Suprapubic skin (tissue), 4 donors: ENCODE measurements around the gene CLPX. TPM values are rescaled to one million over a fixed set of nuclear protein-coding genes. Genes with fewer than 3 reads are reported as not detected.

ENCODE experiments used
- DNase-seq, 2 donors: peaks; one replicate each; pipeline ENCODE4 v3.0.0-alpha.2; 2019; ENCODE audit warnings: low spot score in 2 of 2
- H3K27ac ChIP-seq: fragments of 200-600 bp; sonication (generic); one replicate; pipeline ENCODE4 v1.5.1; 2019
- H3K27me3 ChIP-seq: fragments of 200-600 bp; sonication (generic); one replicate; pipeline ENCODE4 v1.5.1; 2019
- H3K36me3 ChIP-seq: fragments of 200-600 bp; sonication (generic); one replicate; pipeline ENCODE4 v1.5.1; 2019
- H3K4me1 ChIP-seq: fragments of 200-600 bp; sonication (generic); one replicate; pipeline ENCODE4 v1.5.1; 2019
- H3K4me3 ChIP-seq: fragments of 200-600 bp; sonication (generic); one replicate; pipeline ENCODE4 v1.5.1; 2019; ENCODE audit warnings: mild to moderate bottlenecking
- H3K9me3 ChIP-seq: fragments of 200-600 bp; sonication (generic); one replicate; pipeline ENCODE4 v1.5.1; 2019
- EP300 ChIP-seq: sonication (generic); formaldehyde crosslinking; IDR thresholded peaks from one replicate; pipeline ENCODE4 v1.6.1; 2017; ENCODE audit warnings: antibody characterized with exemption
- POLR2A ChIP-seq, 2 donors: fragments of 450-650 bp; IDR thresholded peaks; one replicate each; pipeline ENCODE4 v1.6.1; 2017; ENCODE audit warnings: antibody characterized with exemption in 2 of 2, mild to moderate bottlenecking in 2 of 2, moderate library complexity in 2 of 2
- POLR2AphosphoS5 ChIP-seq, 3 donors: sonication (generic); formaldehyde crosslinking; IDR thresholded peaks; one replicate each; pipeline ENCODE4 v1.6.1; 2017; ENCODE audit warnings: antibody characterized with exemption in 3 of 3
- WGBS: methylation state at CpG from one replicate; pipeline ENCODE4 v1.1.5; 2018; 5-methylcytosine and 5-hydroxymethylcytosine counted together
- total RNA-seq, 4 donors: library from RNA; depleted of rRNA; stranded (reverse); fragments of >200 nt; gene quantifications; one replicate each; pipeline ENCODE4 v1.1.0, GENCODE V29; 2016
- TF ChIP-seq, protein P1 (sequence below), 2 donors: fragments of 200-600 bp in 1 of 2; fragments of 450-650 bp in 1 of 2; sonication (generic) in 1 of 2; IDR thresholded peaks; one replicate each; pipeline ENCODE4 v1.5.1; 2016 to 2019; ENCODE audit warnings: antibody characterized with exemption in 2 of 2, mild to moderate bottlenecking in 1 of 2, moderate library complexity in 1 of 2

Gene CLPX
- total RNA-seq, 4 donors from 2014 or later: 45.5 to 103 (median 58.3) TPM

DNA sequence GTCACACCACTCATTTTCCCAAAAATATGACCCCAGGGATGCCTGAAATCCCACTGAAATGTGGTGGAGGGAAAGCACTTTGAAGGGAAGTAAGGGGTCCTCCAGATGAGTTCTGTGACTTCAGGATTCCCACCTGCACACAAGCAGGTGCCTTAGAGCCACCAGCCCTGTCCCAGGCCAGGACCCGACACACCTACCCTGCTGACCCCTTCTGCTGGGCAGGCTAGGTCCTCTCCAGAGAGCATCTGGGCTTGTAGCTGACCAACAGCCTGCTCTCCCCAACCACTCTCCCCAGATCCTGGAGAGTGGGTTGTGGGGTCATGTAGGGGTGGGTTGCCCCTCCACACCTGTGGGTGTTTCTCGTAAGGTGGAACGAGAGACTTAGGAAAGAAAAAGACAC is 41.1 kb upstream of the CLPX start:
- no peaks in the 10 kb centered on the region for H3K9me3 ChIP-seq

GRCh38 chr15:65223996-65224395 is 38.9 kb upstream of the CLPX start:
- Histone ChIP-seq H3K36me3 (no peaks in the 10 kb centered on the region), H3K27me3 (no peaks in the 10 kb centered on the region), H3K9me3 (no peaks in the 10 kb centered on the region), H3K4me1 (no peaks in the 10 kb centered on the region), H3K27ac (no peak overlapping the region), H3K4me3 (no peak overlapping the region)
- 93% methylated on average over 6 of the region's 6 CpGs for WGBS
- TF ChIP-seq POLR2A (IDR thresholded peaks at IDR 0.05) (no peak), EP300 (no peak), POLR2AphosphoS5 (IDR thresholded peaks at IDR 0.05) (no peak)
- TF ChIP-seq, protein P1, sequence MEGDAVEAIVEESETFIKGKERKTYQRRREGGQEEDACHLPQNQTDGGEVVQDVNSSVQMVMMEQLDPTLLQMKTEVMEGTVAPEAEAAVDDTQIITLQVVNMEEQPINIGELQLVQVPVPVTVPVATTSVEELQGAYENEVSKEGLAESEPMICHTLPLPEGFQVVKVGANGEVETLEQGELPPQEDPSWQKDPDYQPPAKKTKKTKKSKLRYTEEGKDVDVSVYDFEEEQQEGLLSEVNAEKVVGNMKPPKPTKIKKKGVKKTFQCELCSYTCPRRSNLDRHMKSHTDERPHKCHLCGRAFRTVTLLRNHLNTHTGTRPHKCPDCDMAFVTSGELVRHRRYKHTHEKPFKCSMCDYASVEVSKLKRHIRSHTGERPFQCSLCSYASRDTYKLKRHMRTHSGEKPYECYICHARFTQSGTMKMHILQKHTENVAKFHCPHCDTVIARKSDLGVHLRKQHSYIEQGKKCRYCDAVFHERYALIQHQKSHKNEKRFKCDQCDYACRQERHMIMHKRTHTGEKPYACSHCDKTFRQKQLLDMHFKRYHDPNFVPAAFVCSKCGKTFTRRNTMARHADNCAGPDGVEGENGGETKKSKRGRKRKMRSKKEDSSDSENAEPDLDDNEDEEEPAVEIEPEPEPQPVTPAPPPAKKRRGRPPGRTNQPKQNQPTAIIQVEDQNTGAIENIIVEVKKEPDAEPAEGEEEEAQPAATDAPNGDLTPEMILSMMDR (IDR thresholded peaks at IDR 0.05): no peak
- DNase-seq: no peak

More for the DNA sequence above, 41.1 kb upstream of the CLPX start:
- H3K27me3 ChIP-seq: no peaks in the 10 kb centered on the region
- H3K4me1 ChIP-seq: no peaks in the 10 kb centered on the region
- no peaks in the 10 kb centered on the region for H3K36me3 ChIP-seq
- no peak for DNase-seq
- H3K27ac ChIP-seq: no peak overlapping the region
- no peak for TF ChIP-seq POLR2AphosphoS5 (IDR thresholded peaks at IDR 0.05)
- TF ChIP-seq EP300: no peak
- no peak for TF ChIP-seq POLR2A (IDR thresholded peaks at IDR 0.05)
- TF ChIP-seq, protein P1 (IDR thresholded peaks at IDR 0.05): no peak
- 96% methylated on average over 3 of the region's 3 CpGs for WGBS
- H3K4me3 ChIP-seq: no peak overlapping the region

GRCh38 chr15:65222891-65223290 is 37.7 kb upstream of the CLPX start:
- no peak overlapping the region for H3K4me3 ChIP-seq
- H3K4me1 ChIP-seq: no peaks in the 10 kb centered on the region
- no peaks in the 10 kb centered on the region for H3K9me3 ChIP-seq
- TF ChIP-seq, protein P1 (IDR thresholded peaks at IDR 0.05): no peak
- TF ChIP-seq EP300 (no peak), POLR2AphosphoS5 (IDR thresholded peaks at IDR 0.05) (no peak), POLR2A (IDR thresholded peaks at IDR 0.05) (no peak)
- H3K27me3 ChIP-seq: no peaks in the 10 kb centered on the region
- no peak overlapping the region for H3K27ac ChIP-seq
- DNase-seq: no peak
- H3K36me3 ChIP-seq: no peaks in the 10 kb centered on the region
- WGBS: 87% methylated on average over 4 of the region's 4 CpGs

GRCh38 chr15:65221697-65222096 is 36.6 kb upstream of the CLPX start:
- no peak overlapping the region for H3K27ac ChIP-seq
- H3K4me1 ChIP-seq: no peaks in the 10 kb centered on the region
- H3K9me3 ChIP-seq: no peaks in the 10 kb centered on the region
- H3K36me3 ChIP-seq: no peaks in the 10 kb centered on the region
- no peaks in the 10 kb centered on the region for H3K27me3 ChIP-seq
- no peak for TF ChIP-seq EP300
- TF ChIP-seq POLR2AphosphoS5 (IDR thresholded peaks at IDR 0.05): no peak
- TF ChIP-seq POLR2A (IDR thresholded peaks at IDR 0.05): no peak
- TF ChIP-seq, protein P1 (IDR thresholded peaks at IDR 0.05): no peak
- 93% methylated on average over 2 of the region's 2 CpGs for WGBS
- DNase-seq: no peak
- no peak overlapping the region for H3K4me3 ChIP-seq

DNA sequence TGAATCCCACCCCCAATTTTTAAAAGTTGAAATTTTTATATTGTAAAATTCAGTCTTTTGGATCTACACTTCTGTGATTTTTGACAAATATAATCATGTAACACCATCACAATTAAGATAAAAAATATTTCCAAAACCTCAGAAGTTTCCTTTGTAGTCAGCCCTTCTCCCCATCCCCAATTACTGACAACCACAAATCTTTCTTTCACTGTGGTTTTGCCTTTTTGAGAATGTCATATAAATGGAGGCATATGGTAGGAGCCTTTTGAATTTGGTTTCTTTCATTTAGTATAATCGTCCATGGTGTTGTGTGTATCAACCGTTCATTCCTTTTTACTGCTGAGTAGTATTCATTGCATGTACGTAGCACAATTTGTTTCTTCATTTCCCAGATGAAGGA is 34.0 kb upstream of the CLPX start:
- no peaks in the 10 kb centered on the region for H3K9me3 ChIP-seq
- DNase-seq: no peak
- no peaks in the 10 kb centered on the region for H3K4me1 ChIP-seq
- H3K36me3 ChIP-seq: no peaks in the 10 kb centered on the region
- H3K27me3 ChIP-seq: no peaks in the 10 kb centered on the region
- WGBS: 83% methylated on average over 3 of the region's 3 CpGs
- no peak overlapping the region for H3K4me3 ChIP-seq
- TF ChIP-seq POLR2AphosphoS5 (IDR thresholded peaks at IDR 0.05) (no peak), EP300 (no peak), POLR2A (IDR thresholded peaks at IDR 0.05) (no peak)
- TF ChIP-seq, protein P1 (IDR thresholded peaks at IDR 0.05): no peak
- no peak overlapping the region for H3K27ac ChIP-seq
